ENCODE measurements around the gene ZNF280D.

The ZNF280D gene

DNA sequence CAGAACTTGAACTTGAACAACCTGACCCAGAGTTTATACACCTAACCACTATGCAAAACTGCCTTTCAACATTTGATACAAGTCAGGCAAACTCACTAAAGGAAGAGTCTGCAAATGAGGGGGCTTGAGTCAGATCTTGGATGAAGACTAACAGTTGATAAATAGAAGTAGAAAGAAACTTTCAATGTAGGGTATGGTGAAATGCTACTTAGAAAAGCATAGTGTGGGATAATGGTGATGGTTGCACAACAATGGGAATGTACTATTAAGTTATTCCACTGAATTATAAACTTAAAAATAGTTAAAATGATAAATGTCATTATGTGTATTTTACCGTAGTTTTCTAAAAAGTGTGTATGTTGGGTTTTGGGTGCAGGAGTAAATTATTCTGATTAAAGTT lies 19.7 kb upstream of the ZNF280D start:
- DNase-seq, result no peak

GRCh38 chr15:56749982-56750381 lies 16.7 kb upstream of the ZNF280D start:
- DNase-seq, result no peak

- DNase-seq, result no peak
Measured at GRCh38 chr15:56744701-56745683, 11.7 kb upstream of the ZNF280D start.

GRCh38 chr15:56741541-56741940 lies 8.2 kb upstream of the ZNF280D start:
- DNase-seq, result no peak

GRCh38 chr15:56739964-56740640 lies 6.8 kb upstream of the ZNF280D start:
- DNase-seq, result no peak

GRCh38 chr15:56739474-56739873 lies 6.2 kb upstream of the ZNF280D start:
- no peak for DNase-seq

GRCh38 chr15:56737791-56738190 lies 4.5 kb upstream of the ZNF280D start:
- no peak for DNase-seq

- no peak for DNase-seq
Measured at GRCh38 chr15:56736881-56737707, 3.8 kb upstream of the ZNF280D start.

DNA sequence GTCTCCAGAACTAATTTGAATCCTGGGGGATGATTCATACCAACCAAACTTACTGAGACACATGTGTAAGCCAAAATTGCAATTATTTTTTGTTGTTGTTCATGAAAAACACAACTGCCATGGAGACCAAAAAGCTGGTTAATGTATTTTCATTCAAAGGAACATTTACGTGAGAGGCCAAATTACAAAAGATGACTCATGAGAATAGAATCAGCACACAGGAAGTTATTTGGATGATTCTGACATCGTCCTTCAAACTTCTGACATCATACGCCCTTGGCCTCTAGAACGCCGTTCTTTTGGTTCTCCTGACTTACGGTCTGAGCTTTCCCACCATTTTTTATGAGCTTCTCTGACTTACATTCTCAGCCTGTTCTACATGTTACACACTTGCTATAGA lies 3.0 kb upstream of the ZNF280D start:
- DNase-seq, result no peak

DNA sequence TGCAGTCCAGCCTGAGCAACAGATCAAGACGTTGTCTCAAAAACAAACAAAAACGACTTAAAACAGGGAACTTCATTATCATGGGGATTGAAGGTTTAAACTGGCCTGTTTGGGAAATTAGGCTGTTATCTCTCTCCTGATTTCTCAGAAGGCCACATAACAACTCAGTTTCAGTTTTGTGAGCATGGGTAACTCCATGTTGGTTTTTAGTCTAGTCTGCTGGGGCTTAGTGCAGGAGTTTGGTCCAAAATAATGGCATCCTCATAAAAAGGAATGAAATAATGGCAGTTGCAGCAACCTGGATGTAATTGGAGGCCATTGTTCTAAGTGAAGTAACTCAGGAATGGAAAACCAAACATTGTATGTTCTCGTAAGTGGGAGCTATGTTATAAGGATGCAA lies 2.3 kb upstream of the ZNF280D start:
- DNase-seq, result no peak

DNA sequence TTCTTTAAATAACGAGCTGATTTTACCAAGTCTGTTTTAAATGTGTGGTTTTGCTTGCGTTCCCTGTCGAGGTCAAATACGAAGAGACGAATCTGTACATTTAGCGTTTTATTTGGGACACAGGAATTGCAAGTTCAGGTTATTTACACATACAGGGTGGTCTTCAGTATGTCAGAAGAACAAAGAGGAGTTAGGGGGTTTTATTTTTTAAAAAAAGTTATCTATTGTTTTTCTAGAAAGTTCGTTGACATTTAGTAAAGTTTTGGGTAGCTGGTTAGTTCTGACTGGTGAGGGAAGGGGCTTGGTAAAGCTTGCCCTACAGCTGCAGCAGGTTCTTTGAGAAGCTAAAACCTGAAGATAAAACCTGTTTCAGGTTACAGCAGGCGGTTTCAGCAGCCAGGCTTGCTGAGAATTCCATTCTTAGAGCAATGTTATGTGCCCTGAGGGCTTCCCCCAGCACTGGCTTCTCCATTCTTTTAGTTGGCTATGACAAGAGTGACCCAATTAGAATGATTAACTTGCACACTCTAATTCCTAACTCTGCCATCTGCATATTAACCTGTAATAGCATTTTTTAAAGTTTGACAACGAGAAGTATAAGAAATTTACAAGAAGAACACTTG lies 815 bp upstream of the ZNF280D start:
- no peak for DNase-seq

DNA sequence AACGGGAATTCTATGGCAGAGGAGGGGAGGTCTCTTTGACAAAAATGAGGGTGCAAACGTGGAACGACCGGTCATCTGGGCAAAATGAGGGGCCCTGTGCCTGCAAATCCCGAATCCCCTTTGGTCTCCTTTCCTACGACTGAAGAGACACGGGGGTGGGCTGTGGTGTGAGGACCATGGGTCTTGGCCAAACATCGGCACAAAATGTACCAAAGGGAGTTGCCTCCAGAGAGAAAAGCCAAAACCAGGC lies 498 bp downstream of the ZNF280D start:
- no peak for DNase-seq

DNA sequence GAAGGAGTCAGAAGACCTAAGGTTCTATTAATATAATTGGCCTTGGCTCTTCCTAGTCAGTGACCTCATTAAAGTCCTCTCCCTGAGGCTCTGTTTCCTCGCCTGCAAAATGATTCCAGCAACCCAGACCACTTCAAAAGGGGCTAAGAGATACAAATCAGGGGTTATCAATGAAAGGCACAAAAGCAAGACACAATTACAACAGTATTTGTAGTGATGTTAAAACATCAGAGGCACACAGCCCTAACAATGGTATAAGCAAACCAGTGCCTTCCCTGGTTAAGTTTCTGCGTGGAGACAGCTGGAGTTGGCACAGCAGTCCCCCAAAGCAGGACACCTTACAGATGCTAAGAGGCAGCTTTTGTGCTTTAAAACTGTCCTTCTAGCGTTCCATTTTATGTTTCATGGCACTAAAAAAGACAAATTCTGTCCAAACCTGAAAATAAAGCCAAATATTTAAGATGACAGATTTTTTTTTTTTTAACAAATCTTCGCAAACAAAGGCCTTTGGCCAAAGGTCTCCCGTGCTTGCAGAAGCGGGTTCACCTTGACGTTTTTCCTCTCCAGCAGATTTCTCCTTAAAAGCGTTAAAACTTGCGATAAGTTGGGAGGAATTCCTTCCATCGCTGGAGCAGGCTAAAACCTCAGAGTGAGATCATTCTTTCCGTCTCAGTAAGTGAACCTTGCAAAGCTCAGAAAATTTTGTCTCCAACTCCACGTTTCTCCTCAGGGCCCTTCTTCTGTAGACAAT lies 999 bp downstream of the ZNF280D start:
- peak; percentile 3 for DNase-seq

DNA sequence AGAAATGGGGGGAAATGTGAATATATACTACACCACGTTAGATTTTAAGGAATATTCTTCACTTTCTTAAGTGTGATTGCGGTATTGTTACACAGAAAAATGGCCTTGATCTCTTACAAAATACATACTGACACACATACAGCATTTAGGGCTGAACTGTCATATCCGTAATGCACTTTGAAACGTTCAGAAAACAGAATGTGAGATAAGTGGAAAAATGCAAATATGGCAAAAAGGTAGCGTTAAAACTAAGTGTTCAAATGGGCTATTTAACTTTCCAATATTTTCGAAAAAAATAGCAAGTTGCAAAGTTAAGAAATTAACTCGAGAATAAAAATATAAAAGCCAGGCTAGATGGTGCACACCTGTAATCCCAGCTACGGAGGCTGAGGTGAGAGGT lies 1.8 kb downstream of the ZNF280D start:
- DNase-seq, result no peak

- DNase-seq, result no peak
Measured at GRCh38 chr15:56729561-56729960, 3.7 kb downstream of the ZNF280D start.

GRCh38 chr15:56725386-56725785 lies 7.9 kb downstream of the ZNF280D start:
- no peak for DNase-seq

GRCh38 chr15:56724232-56724631 lies 9.1 kb downstream of the ZNF280D start:
- DNase-seq, result no peak

- DNase-seq, result no peak
Measured at GRCh38 chr15:56723787-56724186, 9.5 kb downstream of the ZNF280D start.

DNA sequence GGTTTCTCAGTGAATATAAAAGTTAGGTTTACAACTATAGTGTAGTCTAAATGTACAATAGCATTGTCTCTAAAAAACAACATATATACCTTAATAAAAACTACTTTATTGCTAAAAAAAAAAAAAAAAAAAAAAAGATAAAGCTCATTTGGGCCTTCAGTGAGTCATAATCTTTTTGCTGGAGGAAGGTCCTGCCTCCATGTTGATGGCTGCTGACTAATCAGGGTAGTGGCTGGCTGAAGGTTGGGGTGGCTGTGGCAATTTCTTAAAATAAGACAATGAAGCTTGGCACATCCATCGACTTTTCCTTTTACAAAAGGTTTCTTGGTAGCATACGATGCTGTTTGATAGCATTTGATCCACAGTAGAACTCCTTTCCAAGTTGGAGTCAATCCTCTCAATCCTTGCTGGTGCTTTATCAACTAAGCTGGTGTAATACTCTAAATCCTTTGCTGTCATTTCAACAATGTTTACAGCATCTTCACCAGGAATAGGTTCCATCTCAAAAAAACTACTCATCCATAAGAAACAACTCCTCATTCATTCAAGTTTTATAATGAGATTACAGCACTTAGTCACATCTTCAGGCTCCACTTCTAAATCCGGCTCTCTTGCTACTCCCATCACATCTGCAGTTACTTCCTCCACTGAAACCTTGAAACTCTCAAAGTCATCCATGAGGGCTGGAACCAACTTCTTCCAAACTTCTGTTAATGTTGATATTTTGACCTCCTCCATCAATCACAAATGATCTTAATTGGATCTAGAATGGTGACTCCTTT lies 13.3 kb downstream of the ZNF280D start:
- DNase-seq, result no peak

GRCh38 chr15:56719021-56719612 lies 14.2 kb downstream of the ZNF280D start:
- no peak for DNase-seq

DNA sequence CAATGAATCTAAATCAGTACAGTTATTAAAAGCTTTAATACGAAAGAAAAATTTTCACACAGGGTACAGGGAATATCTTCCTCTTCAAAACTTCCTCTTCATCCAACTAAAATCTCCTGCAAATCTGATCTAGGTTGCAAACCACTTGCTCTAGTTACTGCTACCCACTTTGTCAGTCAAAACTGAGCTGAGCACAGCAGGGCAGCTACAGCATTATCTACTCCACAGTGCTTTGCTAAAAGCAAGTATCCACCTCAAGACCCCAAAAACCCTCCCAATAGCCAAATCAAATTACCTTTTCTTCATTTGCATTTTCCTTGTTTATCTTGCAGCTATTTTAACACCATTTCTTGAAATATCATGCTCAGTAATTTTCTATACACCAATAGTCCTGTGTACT lies 14.7 kb downstream of the ZNF280D start:
- DNase-seq, result no peak

Measured in central memory CD4-positive, alpha-beta T cell (primary cell).